Measurements from ENCODE around the gene ELL3. TPM values are rescaled to one million over a fixed set of nuclear protein-coding genes. Genes with fewer than 3 reads are reported as not detected.

The ELL3 gene
- total RNA-seq, 1 donor from 2014 or later, result 3.6 TPM

DNA sequence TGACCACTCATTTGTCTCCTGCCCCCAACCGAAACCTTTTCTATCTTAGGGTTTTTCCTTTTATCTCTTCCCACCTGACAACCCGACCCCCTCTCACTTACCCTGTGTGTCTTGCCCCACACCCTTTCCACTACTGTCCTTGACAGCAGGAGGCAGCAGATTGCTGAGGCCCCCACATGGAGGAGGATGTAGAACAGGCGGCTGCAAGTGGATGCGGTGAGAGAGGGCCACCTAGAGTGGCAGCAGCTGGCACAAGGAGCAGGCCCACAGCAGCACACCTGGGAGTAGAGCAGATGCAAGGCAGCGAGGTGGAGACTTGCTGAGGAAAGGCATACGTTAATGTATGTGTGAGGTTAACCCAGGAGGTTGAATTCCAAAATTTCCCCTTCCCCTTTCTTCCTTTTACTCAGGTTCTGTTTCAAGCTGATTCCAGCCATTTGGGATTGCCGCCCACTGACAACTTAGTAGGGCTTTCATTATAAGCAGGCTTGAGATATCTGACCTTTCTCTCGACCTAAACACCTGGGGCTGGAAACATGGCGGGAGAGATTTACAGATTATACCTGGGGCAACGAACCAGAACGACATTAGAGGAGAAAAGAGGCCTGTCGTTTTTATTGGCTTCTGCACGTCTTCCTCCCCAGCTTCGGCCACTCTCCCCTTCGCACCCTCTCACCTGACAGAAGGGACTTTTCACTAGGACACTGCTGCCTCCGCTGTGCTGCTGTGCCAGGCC lies 22.6 kb upstream of the ELL3 start:
- Mint-ChIP-seq H3K9me3 (ENCODE audit: low read depth) (no peaks in the 10 kb centered on the region), H3K4me1 (ENCODE audit: low read depth) (peaks cover 63% of the 10 kb centered on the region), H3K4me3 (ENCODE audit: unreplicated experiment) (no peak overlapping the region), H3K36me3 (ENCODE audit: low read depth) (peaks cover 17% of the 10 kb centered on the region), H3K27ac (ENCODE audit: unreplicated experiment) (peak overlapping the region; percentile 99), H3K27me3 (ENCODE audit: low read depth) (no peaks in the 10 kb centered on the region)
- no peak for DNase-seq (ENCODE audit: low spot score)
- TF ChIP-seq, protein P1, sequence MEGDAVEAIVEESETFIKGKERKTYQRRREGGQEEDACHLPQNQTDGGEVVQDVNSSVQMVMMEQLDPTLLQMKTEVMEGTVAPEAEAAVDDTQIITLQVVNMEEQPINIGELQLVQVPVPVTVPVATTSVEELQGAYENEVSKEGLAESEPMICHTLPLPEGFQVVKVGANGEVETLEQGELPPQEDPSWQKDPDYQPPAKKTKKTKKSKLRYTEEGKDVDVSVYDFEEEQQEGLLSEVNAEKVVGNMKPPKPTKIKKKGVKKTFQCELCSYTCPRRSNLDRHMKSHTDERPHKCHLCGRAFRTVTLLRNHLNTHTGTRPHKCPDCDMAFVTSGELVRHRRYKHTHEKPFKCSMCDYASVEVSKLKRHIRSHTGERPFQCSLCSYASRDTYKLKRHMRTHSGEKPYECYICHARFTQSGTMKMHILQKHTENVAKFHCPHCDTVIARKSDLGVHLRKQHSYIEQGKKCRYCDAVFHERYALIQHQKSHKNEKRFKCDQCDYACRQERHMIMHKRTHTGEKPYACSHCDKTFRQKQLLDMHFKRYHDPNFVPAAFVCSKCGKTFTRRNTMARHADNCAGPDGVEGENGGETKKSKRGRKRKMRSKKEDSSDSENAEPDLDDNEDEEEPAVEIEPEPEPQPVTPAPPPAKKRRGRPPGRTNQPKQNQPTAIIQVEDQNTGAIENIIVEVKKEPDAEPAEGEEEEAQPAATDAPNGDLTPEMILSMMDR (IDR thresholded peaks at IDR 0.05), result no peak

DNA sequence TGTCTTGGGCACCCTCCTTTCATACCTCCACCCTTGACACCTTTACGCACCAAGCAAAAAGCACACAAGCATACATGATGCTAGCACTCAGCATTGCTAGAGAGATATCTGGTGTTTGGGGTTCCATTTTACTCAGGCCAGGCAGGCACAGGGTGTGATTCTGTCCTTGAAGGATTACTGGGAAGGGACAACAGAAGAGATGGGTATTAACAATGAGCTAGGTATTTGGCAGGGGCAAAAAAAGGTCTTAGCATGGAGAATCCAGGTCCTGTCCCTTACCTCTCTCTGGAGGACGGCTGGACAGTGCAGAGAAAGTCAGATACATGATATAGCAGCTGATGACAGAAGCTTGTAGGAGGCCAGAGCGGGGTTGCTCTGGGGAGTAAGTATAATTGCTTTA lies 19.8 kb upstream of the ELL3 start:
- no peaks in the 10 kb centered on the region for H3K27me3 Mint-ChIP-seq (ENCODE audit: low read depth)
- TF ChIP-seq, protein P1 (IDR thresholded peaks at IDR 0.05), result no peak
- no peak for DNase-seq (ENCODE audit: low spot score)
- H3K9me3 Mint-ChIP-seq (ENCODE audit: low read depth), result no peaks in the 10 kb centered on the region
- no peak overlapping the region for H3K4me3 Mint-ChIP-seq (ENCODE audit: unreplicated experiment)
- peak overlapping the region; percentile 97 for H3K27ac Mint-ChIP-seq (ENCODE audit: unreplicated experiment)
- peaks cover 26% of the 10 kb centered on the region for H3K36me3 Mint-ChIP-seq (ENCODE audit: low read depth)
- peaks cover 75% of the 10 kb centered on the region for H3K4me1 Mint-ChIP-seq (ENCODE audit: low read depth)

DNA sequence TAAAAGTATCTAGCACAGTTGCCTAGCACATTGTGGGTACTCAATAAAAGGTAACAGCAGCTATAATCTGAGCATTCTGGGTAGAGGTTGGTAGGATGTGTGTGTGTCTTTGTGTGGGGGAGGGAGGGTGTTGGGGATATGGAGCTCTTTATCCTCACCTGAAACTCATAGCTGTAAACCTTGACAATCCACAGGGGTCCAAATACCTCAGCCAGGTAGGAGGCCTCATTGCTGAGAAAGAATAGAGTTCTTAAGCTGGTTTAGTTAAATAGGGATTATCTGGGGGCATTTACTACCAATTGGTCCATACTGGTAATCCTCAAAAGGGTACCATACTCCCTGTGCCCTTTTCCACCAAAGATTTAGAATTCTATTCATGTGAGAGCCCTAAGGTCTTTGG lies 19.2 kb upstream of the ELL3 start:
- Mint-ChIP-seq H3K4me3 (ENCODE audit: unreplicated experiment) (peak overlapping the region; percentile 43), H3K27ac (ENCODE audit: unreplicated experiment) (peak overlapping the region; percentile 97), H3K4me1 (ENCODE audit: low read depth) (peaks cover 72% of the 10 kb centered on the region), H3K27me3 (ENCODE audit: low read depth) (no peaks in the 10 kb centered on the region), H3K9me3 (ENCODE audit: low read depth) (no peaks in the 10 kb centered on the region), H3K36me3 (ENCODE audit: low read depth) (peaks cover 25% of the 10 kb centered on the region)
- DNase-seq (ENCODE audit: low spot score), result no peak
- TF ChIP-seq, protein P1 (IDR thresholded peaks at IDR 0.05), result no peak

DNA sequence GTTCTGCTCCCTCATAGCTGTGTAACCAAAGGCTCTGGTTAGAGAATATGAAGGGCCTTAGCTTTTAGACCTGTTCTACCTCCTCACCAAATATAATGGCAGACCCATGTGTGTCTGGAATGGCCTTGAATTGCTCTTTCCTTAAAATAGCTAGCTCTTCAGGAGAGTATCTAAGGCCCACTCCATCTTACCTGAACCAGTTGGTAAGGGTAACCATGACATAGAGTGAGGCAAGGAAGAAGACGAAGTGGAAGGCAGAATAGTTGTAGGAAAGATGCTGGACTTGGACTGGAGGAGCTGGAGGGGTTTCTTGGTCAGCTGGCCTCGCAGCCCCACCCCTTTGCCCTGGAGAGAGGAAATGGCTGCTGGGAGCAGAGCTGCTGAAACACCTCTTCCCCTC lies 18.4 kb upstream of the ELL3 start:
- Mint-ChIP-seq H3K27me3 (ENCODE audit: low read depth) (no peaks in the 10 kb centered on the region), H3K36me3 (ENCODE audit: low read depth) (peaks cover 23% of the 10 kb centered on the region), H3K4me1 (ENCODE audit: low read depth) (peaks cover 66% of the 10 kb centered on the region), H3K4me3 (ENCODE audit: unreplicated experiment) (peak overlapping the region; percentile 43), H3K9me3 (ENCODE audit: low read depth) (no peaks in the 10 kb centered on the region), H3K27ac (ENCODE audit: unreplicated experiment) (peak overlapping the region; percentile 97)
- DNase-seq (ENCODE audit: low spot score), result no peak
- TF ChIP-seq, protein P1 (IDR thresholded peaks at IDR 0.05), result no peak

DNA sequence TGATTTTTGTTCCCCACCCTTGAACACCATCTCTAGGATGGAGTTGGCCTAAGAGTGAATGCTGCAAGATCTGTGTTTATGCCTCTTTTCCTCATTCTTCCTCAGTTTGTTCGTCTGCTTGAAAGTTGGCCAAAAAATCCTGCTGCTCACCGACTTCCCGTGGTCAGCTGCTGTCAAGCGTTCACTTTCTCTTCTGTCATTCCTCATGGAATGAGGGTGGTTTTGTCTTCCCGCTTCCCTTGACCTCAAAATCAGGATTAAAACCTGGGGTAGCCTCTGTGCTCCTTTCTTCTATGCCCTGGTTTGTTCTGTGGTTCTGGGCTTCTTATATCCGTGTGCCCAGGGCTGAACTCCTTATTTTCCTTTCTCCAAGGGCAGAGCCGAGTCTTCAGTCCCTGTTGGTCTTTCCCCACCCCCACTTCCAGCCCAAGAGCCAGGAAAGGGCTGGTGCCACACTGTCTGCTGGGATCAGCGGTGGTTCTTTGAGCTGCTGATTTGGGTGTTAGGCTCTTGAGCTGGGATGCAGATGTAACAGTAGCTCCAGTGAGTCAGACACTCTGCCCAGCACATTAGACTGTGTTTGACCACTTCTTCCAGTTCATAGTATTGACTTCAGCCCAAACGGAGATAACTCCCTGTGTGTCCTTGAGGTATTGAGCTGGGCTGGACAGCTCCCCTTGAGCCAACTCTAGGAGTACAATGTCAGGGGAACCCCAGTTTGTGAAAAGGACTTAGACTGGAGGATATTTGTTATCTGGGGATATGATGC lies 17.7 kb upstream of the ELL3 start:
- no peak for DNase-seq (ENCODE audit: low spot score)
- Mint-ChIP-seq H3K27me3 (ENCODE audit: low read depth) (no peaks in the 10 kb centered on the region), H3K27ac (ENCODE audit: unreplicated experiment) (peak overlapping the region; percentile 97), H3K36me3 (ENCODE audit: low read depth) (peaks cover 23% of the 10 kb centered on the region), H3K4me3 (ENCODE audit: unreplicated experiment) (peak overlapping the region; percentile 88), H3K4me1 (ENCODE audit: low read depth) (peaks cover 59% of the 10 kb centered on the region), H3K9me3 (ENCODE audit: low read depth) (no peaks in the 10 kb centered on the region)
- TF ChIP-seq, protein P1 (IDR thresholded peaks at IDR 0.05), result no peak

Data from chondrocyte (in vitro differentiated cells).